NCI-H345 treated with DMSO at 0.1 percent for 48 hours (cell line): ENCODE results near the gene RREB1.
A peak's percentile ranks its signal among the peaks of the same experiment; 100 is the strongest.

Experiments used
- DNase-seq: peaks from one replicate; lab custom pipeline; 2025; ENCODE audit not compliant: unreplicated experiment; lab: John Stamatoyannopoulos, UW

Gene RREB1

GRCh38 chr6:7121700-7122241, 14.0 kb downstream of the RREB1 start:
- DNase-seq, result no peak

GRCh38 chr6:7122684-7123083, 14.9 kb downstream of the RREB1 start:
- no peak for DNase-seq

- DNase-seq, result no peak
Observed at GRCh38 chr6:7124114-7124513, 16.4 kb downstream of the RREB1 start.

- DNase-seq, result no peak
Observed at GRCh38 chr6:7124636-7125035, 16.9 kb downstream of the RREB1 start.

DNA sequence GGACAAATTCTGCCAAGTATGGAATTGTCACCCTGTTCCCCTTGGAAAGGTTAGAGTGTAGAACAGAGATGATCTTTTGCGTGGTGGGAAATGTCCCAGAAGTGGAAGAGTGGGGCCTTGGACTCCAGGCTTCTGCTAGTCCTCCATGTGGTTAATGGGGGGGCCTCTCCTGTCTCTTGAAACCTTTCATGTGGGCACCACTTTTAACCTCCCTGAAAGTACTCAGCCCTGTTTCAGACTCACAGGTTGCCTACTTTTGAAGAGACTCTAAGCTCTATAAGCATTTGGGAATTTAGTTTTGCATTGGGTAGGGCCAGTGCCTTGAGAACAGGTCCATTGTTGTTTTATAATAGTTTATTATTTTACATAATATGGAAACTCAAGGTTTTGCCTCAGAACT, 17.5 kb downstream of the RREB1 start:
- no peak for DNase-seq

DNA sequence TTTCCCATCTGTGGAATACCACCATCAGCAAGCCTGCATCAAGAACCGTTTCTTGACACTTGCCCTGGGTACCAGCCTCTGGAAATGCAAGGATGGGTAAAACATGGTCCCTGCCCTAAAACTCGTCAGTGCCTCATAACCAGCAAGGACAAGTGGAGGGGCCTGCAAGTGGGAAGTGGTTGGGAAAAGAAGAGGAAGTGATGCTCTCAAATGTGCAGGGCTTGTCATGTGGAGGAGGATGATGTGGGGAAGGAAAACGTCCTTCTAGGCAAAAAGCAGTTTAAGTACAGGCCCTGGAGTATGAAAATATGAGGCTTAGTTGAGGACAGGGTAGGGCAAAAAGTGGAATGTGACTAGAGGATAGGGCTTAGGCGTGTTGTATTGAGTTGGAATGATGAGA, 19.0 kb downstream of the RREB1 start:
- DNase-seq, result no peak

GRCh38 chr6:7127680-7128079, 19.9 kb downstream of the RREB1 start:
- DNase-seq, result no peak

- no peak for DNase-seq
Observed at GRCh38 chr6:7129360-7129759, 21.6 kb downstream of the RREB1 start.

DNA sequence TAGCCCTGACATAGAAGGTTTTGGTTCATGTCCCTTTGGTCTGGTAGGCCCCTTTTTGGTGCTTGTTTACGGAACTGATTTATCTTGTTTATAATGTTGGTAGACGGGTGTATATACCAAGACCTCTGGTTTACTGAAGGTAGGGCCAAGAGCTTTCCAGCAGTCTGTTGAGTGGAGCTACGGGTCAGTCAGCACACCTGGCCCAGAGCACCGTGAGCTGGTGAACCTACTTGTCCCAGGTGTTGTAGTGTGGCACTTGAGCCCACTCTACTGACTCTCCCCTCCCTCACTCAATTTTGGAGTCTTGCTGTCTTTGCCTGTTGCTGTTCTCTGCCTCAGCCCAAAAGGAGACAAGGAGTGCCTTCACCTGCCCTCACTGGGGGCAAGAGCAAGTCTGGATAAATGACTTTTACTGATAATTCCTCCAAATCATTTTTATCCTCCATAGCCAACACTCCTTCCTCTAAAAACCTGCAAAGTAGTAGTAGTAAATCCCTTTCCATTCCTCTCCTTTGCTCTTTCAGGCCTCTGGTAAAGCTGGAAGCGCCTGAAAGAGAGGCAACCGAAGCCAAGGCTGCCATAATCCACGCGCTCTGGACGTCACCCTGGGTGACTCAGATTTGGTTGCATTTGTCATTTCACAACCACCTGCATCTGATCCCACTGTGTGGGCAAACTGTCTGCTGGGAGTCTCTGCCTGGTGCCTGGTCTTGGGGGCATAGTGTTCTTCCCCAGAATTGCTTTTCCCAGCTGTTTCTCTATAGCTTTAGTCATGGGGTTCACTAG, 22.2 kb downstream of the RREB1 start:
- no peak for DNase-seq

DNA sequence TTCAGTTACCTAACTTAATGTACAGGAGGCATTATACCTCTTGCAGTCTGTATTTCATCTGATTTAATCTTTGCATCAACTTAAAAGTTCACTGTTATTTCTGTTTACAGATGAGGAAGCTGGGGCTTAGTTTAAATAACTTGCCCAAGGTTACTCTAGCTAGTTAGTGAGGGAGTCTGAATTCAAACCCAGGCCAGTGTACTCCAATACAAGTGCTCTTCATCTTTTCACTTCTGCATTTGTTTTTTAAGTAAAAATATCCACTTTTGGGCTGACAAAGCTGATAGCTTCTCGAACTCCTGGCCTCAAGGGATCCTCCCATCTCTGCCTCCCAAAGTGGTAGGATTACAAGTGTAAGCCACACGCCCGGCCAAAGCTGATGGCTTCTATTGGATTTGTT, 23.6 kb downstream of the RREB1 start:
- no peak for DNase-seq

DNA sequence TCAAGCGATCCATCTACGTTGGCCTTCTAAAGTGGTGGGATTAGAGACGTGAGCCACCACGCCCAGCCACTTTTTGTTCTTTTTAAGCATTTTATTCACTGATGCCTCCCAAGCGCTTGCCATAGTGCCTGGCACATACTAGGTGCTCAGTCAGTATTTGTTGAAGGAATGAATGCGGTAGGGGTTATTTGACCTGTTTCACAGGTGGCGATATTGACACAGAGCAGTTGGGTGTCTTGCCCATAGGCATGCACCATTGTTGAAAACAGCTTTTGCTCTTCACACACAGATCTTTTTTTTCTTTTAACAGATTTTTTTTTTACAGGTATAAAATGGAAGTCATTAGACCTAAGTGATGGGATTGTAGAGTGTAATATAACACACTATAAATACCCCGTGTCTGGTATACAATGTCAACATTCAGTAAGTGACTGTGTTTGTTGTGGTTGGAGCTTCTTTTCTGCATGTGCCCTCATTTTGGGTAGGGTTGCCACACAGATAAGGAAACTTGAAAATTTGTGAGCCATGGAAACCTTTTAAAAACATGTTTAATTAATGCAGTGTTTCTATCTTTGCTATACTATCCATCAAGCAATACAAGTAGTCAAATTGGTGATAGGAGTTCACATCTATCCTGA, 24.8 kb downstream of the RREB1 start:
- DNase-seq, result peak; percentile 59

DNA sequence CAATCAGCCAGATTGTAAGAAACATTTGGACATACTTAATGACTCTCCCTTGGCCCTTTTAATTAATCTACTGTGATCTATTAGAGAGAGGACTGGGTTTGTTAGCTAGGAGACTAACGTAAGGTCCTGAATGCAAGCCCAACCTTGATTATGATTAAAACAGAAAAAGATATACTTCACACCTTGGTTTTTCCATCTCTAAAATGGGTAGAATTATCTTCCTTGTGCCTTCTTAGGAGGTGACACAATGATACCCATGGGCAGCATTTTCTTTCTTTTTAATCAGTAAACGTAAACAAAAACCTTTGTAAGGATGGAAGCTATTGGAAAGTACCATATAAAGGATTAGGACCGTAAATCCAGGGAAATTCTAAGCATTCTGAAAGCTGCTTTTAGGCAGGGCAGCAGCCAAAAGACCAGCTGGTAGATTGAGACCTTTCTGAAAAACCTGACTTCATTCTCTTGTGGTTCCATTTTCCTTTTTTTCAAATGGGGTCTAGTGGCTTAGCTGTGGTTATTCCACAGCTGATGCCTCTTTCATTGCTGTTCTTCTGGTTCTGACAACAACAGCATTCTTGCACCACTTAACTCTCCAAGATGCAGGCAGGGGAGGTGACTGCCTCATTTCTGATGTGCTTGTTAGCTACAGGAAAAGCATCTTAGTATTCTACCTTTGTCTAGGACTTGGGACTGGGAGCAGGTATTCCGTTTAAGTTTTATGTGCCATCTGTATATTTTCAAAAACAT, 27.4 kb downstream of the RREB1 start:
- DNase-seq, result no peak

DNA sequence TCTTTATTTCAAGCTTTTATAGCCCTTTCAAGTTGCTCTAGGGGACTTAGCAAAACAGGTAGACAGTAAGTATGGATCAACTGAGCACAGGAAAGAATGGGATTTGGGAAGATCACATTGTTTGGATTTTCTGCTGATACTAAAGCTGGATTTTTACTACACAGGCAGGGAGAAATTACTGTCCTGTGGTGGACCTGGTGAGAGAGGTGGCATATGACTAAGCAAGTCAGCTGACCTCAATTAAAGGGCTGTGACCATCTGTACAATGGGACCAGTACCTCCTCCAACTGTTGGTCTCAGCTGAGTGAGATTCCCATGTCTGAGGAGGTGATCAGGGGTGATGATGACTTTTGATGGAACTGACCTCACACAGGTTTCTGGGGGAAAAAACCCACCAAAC, 28.0 kb downstream of the RREB1 start:
- no peak for DNase-seq

DNA sequence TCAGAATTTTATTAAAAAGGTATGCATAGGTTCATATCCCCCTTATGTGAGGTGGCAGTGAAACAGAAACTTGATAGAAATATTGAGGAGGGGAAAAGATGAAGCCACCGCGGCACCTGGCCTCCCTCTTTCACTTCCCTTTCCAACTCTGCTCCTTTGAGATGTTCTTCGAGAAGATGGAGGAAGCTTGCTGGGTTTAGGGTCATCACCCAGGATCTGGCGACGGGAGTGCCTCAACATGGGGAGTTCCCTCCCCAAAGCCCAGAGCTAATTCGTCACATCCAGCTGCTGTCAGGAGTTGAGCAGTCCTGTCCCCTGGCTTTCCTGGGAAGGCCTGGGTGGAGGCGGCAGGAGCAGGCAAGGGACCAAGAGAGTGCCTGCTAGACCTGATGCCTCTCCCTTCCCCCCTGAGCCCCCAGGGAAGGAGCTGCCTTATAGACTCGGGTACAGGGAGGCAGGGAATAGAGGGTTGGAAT, 29.1 kb downstream of the RREB1 start:
- DNase-seq, result no peak

DNA sequence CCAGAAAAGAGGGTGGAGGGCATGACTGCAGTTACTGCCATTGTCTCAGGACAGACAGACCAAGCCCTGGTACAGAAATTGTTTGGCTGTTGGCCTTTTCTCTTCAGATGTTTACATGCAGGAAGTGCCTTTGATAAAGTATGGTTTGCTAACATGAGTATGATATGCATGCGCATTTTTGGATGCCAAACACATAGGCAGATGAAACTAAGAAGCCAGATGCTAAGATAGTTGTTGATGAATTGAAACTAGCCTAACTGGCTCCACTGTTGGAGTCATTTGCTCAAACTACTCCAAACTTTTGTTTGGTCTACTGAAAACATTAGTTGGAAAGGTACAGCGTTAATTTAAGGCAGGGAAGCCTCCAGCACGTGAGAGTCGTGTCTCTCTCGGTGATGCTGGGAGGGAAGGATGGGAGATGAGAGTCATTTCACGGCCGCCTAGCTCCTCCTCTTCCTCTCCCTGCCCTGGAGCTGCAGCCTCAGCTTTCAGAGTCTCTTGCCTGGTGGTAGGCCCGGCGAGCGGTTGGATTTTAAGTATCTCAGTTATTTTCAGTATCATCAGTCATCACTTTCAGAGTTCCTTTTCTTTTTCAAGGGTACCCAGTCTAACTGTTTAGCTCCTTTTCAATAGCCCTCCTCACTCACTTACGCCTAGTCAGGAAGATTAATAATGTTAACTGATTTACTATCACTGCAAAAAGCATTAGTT, 29.7 kb downstream of the RREB1 start:
- DNase-seq, result no peak

- DNase-seq, result no peak
Observed at GRCh38 chr6:7138046-7138531, 30.3 kb downstream of the RREB1 start.

DNA sequence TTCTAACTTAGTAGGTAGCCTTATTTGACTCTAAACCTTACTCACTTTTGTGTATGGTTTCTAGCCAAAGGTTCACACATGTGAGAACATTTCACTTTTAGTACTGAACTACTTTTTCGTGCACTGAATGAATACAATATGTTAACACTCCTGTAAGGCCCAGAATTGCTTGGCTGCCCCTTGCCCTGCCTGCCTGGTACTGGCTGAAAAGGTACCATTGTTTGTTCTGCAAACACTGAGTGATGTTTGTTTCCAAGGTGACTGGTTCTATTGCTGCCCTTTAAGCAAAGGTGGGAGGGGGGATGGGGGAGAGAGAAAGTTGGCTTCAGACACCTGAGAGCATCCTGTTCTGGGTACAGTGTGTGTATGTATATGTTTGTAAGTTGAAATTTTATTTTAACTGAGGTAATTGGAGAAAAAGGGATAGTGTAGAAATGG, 31.2 kb downstream of the RREB1 start:
- DNase-seq, result peak; percentile 35

DNA sequence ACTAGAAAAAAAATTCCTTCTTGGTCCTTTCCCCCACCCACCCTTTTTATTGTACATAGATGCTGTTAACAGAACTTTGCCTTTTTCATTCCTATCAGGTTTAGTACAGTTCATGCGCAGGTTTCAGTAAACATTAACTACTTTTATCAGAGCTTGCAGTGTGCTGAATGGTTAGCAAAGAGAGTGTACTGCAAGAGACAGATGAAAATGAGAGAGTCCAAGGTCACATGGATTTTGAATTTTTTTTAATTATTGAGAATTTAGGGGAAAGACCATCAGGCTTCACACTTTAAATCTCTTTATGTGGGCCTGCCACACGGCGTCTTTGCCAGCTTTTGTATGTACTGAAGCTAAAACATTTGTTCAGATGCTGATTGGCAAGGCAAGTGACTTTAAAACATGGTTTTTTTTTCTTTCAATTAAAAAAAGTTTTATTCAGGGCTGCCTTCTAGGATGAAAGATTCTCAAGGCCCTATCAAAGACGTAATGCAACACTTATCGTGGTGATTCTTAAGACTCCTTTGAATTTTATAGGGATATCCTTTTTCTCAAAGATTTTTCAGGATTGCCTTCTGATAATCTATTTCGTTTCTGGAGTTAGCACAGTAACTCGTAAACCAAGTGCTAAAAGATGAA, 32.2 kb downstream of the RREB1 start:
- DNase-seq, result no peak

DNA sequence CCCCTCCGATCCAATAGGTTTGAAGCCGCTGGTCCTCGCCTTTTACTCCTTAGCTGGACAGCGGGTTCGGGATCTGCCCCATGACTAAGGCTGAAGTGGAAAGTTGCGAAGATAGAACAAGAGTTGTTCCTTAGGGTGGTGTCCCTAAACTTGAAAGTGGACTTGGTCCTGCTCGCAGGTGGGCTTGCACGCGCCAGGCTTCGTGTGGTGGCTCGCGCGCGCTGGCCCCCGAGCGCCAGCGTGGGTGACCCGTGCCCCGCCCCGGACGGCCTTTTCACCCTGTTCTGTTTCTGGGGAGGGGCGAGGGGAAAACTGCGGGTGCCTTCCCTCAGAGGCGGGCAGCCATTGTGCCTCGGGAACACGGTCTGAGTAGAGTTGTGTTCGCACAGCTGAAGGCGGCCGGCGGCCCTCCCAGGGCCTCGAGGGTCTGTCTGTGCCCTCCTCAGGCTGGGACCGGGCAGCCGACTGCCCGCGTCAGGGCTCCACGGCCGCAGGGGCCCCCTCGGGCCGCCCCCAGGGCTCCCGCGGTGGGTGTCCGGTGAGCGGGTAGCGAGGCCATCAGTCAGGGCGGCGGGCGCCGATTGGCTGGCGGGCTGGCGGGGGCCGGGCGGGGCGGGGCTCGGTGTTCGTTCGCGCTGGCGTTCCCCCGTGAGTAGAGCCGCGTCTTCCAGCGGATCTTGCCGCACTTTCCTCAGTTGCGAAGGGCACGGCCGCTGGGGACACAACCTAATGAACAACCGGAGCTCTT, 33.0 kb downstream of the RREB1 start:
- DNase-seq, result no peak
